CD14-positive monocyte (primary cell): ENCODE measurements around the gene OGG1. TPM values are rescaled to one million over a fixed set of nuclear protein-coding genes. Genes with fewer than 3 reads are reported as not detected.

Experiments used
- DNase-seq, 3 donors: peaks; one replicate each; pipeline ENCODE4 v3.0.0-alpha.2; 2011 to 2022
- H2AFZ ChIP-seq: 2 replicates; pipeline ENCODE4 v1.6.0; 2012; ENCODE audit warnings: mild to moderate bottlenecking, low read depth, low read length, inconsistent platforms; ENCODE audit not compliant: insufficient read depth, poor library complexity, severe bottlenecking
- H3K27ac ChIP-seq, 2 donors: 1 replicate in 1 of 2; 2 replicates in 1 of 2; pipeline ENCODE4 v1.5.1; 2012 to 2013; ENCODE audit warnings: low read length in 2 of 2, control low read depth in 1 of 2, inconsistent platforms in 1 of 2, low read depth in 1 of 2, mild to moderate bottlenecking in 1 of 2
- H3K27me3 ChIP-seq, 2 donors: one replicate each; pipeline versions ENCODE4 v1.6.0 to v1.6.1; 2011 to 2013; ENCODE audit warnings: low read length in 2 of 2; ENCODE audit not compliant: control insufficient read depth in 2 of 2, insufficient read depth in 2 of 2
- H3K36me3 ChIP-seq, 2 donors: replicated peaks in 1 of 2; 1 replicate in 1 of 2; 2 replicates in 1 of 2; pipeline versions ENCODE4 v1.5.1 to v1.6.1; 2012 to 2013; ENCODE audit warnings: low read length in 2 of 2, control low read depth in 1 of 2, inconsistent platforms in 1 of 2, mild to moderate bottlenecking in 1 of 2; ENCODE audit not compliant: insufficient read depth in 2 of 2, control insufficient read depth in 1 of 2
- H3K4me1 ChIP-seq, 2 donors: 1 replicate in 1 of 2; 2 replicates in 1 of 2; pipeline versions ENCODE4 v1.5.1 to v1.6.1; 2012 to 2013; ENCODE audit warnings: low read length in 2 of 2, control low read depth in 1 of 2, inconsistent platforms in 1 of 2, mild to moderate bottlenecking in 1 of 2, moderate library complexity in 1 of 2; ENCODE audit not compliant: insufficient read depth in 2 of 2, control insufficient read depth in 1 of 2
- H3K4me2 ChIP-seq: replicated peaks from 2 replicates; pipeline ENCODE3; 2012; ENCODE audit warnings: low read length, moderate library complexity, mild to moderate bottlenecking; ENCODE audit not compliant: poor library complexity, severe bottlenecking; ENCODE audit errors: extremely low read depth
- H3K4me3 ChIP-seq, 3 experiments: fragments of 200-600 bp in 1 of 3; sonication (generic) in 1 of 3; replicated peaks in 1 of 3; 1 replicate in 2 of 3; 2 replicates in 1 of 3; pipeline ENCODE4 v1.5.1; 2011 to 2013; ENCODE audit warnings: low read length in 3 of 3, mild to moderate bottlenecking in 3 of 3, control low read depth in 2 of 3, low read depth in 2 of 3, inconsistent platforms in 1 of 3, moderate library complexity in 1 of 3
- H3K79me2 ChIP-seq: 2 replicates; pipeline ENCODE4 v1.6.0; 2012; ENCODE audit warnings: mild to moderate bottlenecking, control low read depth, inconsistent platforms, low read length, moderate library complexity; ENCODE audit not compliant: insufficient read depth
- H3K9ac ChIP-seq: 2 replicates; pipeline ENCODE4 v1.6.0; 2017; ENCODE audit warnings: low read length, mild to moderate bottlenecking; ENCODE audit not compliant: insufficient read depth, poor library complexity, severe bottlenecking
- H3K9me3 ChIP-seq, 2 donors: replicated peaks in 1 of 2; 1 replicate in 1 of 2; 2 replicates in 1 of 2; pipeline versions ENCODE4 v1.5.1 to v1.6.1; 2012 to 2013; ENCODE audit warnings: low read length in 2 of 2, control low read depth in 1 of 2; ENCODE audit not compliant: control insufficient read depth in 1 of 2, insufficient read depth in 1 of 2
- H4K20me1 ChIP-seq: 2 replicates; pipeline ENCODE4 v1.6.0; 2012; ENCODE audit warnings: mild to moderate bottlenecking, low read length, control low read depth, moderate library complexity; ENCODE audit not compliant: insufficient read depth
- H3K27ac Mint-ChIP-seq, 7 donors: one replicate each; pipeline ENCODE4 v1.8.0; 2020; ENCODE audit warnings: mild to moderate bottlenecking in 7 of 7, mixed read lengths in 7 of 7, moderate library complexity in 6 of 7, inconsistent platforms in 2 of 7
- H3K27me3 Mint-ChIP-seq, 3 donors: one replicate each; pipeline ENCODE4 v1.8.0; 2021 to 2022; ENCODE audit warnings: low read depth in 3 of 3, mild to moderate bottlenecking in 3 of 3, mixed read lengths in 3 of 3, moderate library complexity in 3 of 3, inconsistent platforms in 1 of 3
- H3K36me3 Mint-ChIP-seq, 2 donors: one replicate each; pipeline ENCODE4 v1.8.0; 2020; ENCODE audit warnings: mixed read lengths in 2 of 2, inconsistent platforms in 1 of 2, mild to moderate bottlenecking in 1 of 2
- H3K4me1 Mint-ChIP-seq: one replicate; pipeline ENCODE4 v1.8.0; 2020; ENCODE audit warnings: mild to moderate bottlenecking, mixed read lengths
- H3K4me3 Mint-ChIP-seq, 2 donors: one replicate each; pipeline ENCODE4 v1.8.0; 2020; ENCODE audit warnings: mild to moderate bottlenecking in 2 of 2, mixed read lengths in 2 of 2, moderate library complexity in 1 of 2
- H3K9me3 Mint-ChIP-seq, 7 donors: one replicate each; pipeline ENCODE4 v1.8.0; 2020 to 2022; ENCODE audit warnings: mixed read lengths in 7 of 7, mild to moderate bottlenecking in 6 of 7, moderate library complexity in 6 of 7, inconsistent platforms in 2 of 7
- CTCF ChIP-seq: fragments of 200-600 bp; IDR thresholded peaks from one replicate; pipeline ENCODE4 v1.8.0; 2022; ENCODE audit warnings: antibody characterized with exemption, mild to moderate bottlenecking
- WGBS: methylation state at CpG from one replicate; pipeline ENCODE4 v1.1.5; 2013; ENCODE audit warnings: missing lambda C conversion rate; ENCODE audit not compliant: insufficient coverage; 5-methylcytosine and 5-hydroxymethylcytosine counted together
- intact Hi-C, 2 donors: fragments of 100-400 bp; cut with micrococcal nuclease; formaldehyde crosslinking; loops; one replicate each; pipeline versions ENCODE4 v1.15.0 to v1.15.1; 2023
- polyA plus RNA-seq, 3 donors: library from polyadenylated mRNA; depleted of rRNA in 1 of 3; unstranded in 2 of 3; stranded (reverse) in 1 of 3; fragments of 300-500 nt in 2 of 3; fragments of >200 nt in 1 of 3; fragmentation: Illumina TruSeq in 2 of 3; gene quantifications; 1 replicate in 2 of 3; 2 replicates in 1 of 3; pipeline ENCODE4 v1.2.3, GENCODE V29; 2012 to 2021

The OGG1 gene
- polyA plus RNA-seq, 3 donors, result 17.4 to 21.9 (median 20.5) TPM

GRCh38 chr3:9783954-9784353 lies 34.2 kb downstream of the OGG1 start:
- Histone ChIP-seq H3K4me1 (peaks cover 39% of the 10 kb centered on the region in 2 donors), H3K27ac (no peak overlapping the region), H3K36me3 (peaks cover 34 to 55% of the 10 kb centered on the region in 2 donors), H2AFZ (no peak overlapping the region), H3K79me2 (peaks cover 7% of the 10 kb centered on the region), H3K27me3 (no peaks in the 10 kb centered on the region), H4K20me1 (no peaks in the 10 kb centered on the region), H3K4me3 (no peak overlapping the region), H3K4me2 (no peak overlapping the region), H3K9me3 (no peaks in the 10 kb centered on the region), H3K9ac (no peak overlapping the region)
- 99% methylated on average over 14 of the region's 14 CpGs for WGBS
- H3K27ac Mint-ChIP-seq, result no peak overlapping the region
- H3K4me1 Mint-ChIP-seq, result peaks cover 49% of the 10 kb centered on the region
- no peak overlapping the region for H3K4me3 Mint-ChIP-seq
- no peaks in the 10 kb centered on the region for H3K27me3 Mint-ChIP-seq
- H3K36me3 Mint-ChIP-seq, result peaks cover 46 to 72% of the 10 kb centered on the region in 2 donors
- no peak for DNase-seq
- intact Hi-C loops, result no loop called here
- no peak for TF ChIP-seq CTCF
- H3K9me3 Mint-ChIP-seq, result peaks cover 0 to 1% (median 0%) of the 10 kb centered on the region in 7 donors

- Mint-ChIP-seq H3K27ac (no peak overlapping the region), H3K9me3 (peaks cover 0 to 4% (median 0%) of the 10 kb centered on the region in 7 donors), H3K4me3 (no peak overlapping the region), H3K27me3 (no peaks in the 10 kb centered on the region), H3K36me3 (peaks cover 56 to 82% of the 10 kb centered on the region in 2 donors), H3K4me1 (peaks cover 39% of the 10 kb centered on the region)
- intact Hi-C loops, result no loop called here
- Histone ChIP-seq H3K27ac (no peak overlapping the region), H3K4me2 (no peak overlapping the region), H2AFZ (no peak overlapping the region), H3K4me1 (peaks cover 29% of the 10 kb centered on the region in 2 donors), H3K36me3 (peaks cover 44 to 65% of the 10 kb centered on the region in 2 donors), H3K9ac (no peak overlapping the region), H3K9me3 (no peaks in the 10 kb centered on the region), H3K79me2 (peaks cover 14% of the 10 kb centered on the region), H4K20me1 (no peaks in the 10 kb centered on the region), H3K27me3 (no peaks in the 10 kb centered on the region), H3K4me3 (no peak overlapping the region)
- no CpG with 5 or more reads among the region's 4 CpGs for WGBS
- DNase-seq, result no peak
- no peak for TF ChIP-seq CTCF
Observed at GRCh38 chr3:9784965-9785364, 35.2 kb downstream of the OGG1 start.
